OCI-LY1 (cell line): Measurements from ENCODE around the gene KDM4B.

Experiments
- H2AFZ ChIP-seq: fragments of 200-600 bp; sonication (generic), shearing (Covaris generic); 2 replicates; pipeline ENCODE4 v1.6.0; 2014; ENCODE audit warnings: antibody characterized with exemption, mild to moderate bottlenecking, low read length
- H3F3A ChIP-seq: fragments of 200-600 bp; sonication (generic), shearing (Covaris generic); 2 replicates; pipeline ENCODE4 v1.6.0; 2014; ENCODE audit warnings: mild to moderate bottlenecking, antibody characterized with exemption, low read length, moderate library complexity; ENCODE audit not compliant: insufficient read depth
- H3K27ac ChIP-seq: fragments of 200-600 bp; sonication (generic); 2 replicates; pipeline ENCODE4 v1.5.1; 2014; ENCODE audit warnings: low read length, mixed run types, mild to moderate bottlenecking, low read depth; ENCODE audit not compliant: poor library complexity, severe bottlenecking
- H3K27me3 ChIP-seq: fragments of 200-600 bp; sonication (generic); 2 replicates; pipeline ENCODE4 v1.6.0; 2014; ENCODE audit warnings: antibody characterized with exemption, mild to moderate bottlenecking, low read length, moderate library complexity; ENCODE audit not compliant: insufficient read depth
- H3K36me3 ChIP-seq: fragments of 200-600 bp; sonication (generic); 2 replicates; pipeline ENCODE4 v1.6.1; 2014; ENCODE audit warnings: mild to moderate bottlenecking, antibody characterized with exemption, low read length, moderate library complexity, mixed read lengths; ENCODE audit not compliant: insufficient read depth
- H3K4me1 ChIP-seq: fragments of 200-600 bp; sonication (generic); 2 replicates; pipeline ENCODE4 v1.5.1; 2014; ENCODE audit warnings: mild to moderate bottlenecking, low read length, moderate library complexity; ENCODE audit not compliant: insufficient read depth, severe bottlenecking
- H3K4me2 ChIP-seq: fragments of 200-600 bp; sonication (generic), shearing (Covaris generic); 2 replicates; pipeline ENCODE4 v1.6.1; 2014; ENCODE audit warnings: low read length
- H3K4me3 ChIP-seq: fragments of 200-600 bp; sonication (generic); 2 replicates; pipeline ENCODE4 v1.5.1; 2014; ENCODE audit warnings: low read length, low read depth, mild to moderate bottlenecking, mixed read lengths; ENCODE audit not compliant: poor library complexity, severe bottlenecking
- H3K79me2 ChIP-seq: fragments of 200-600 bp; shearing (Covaris generic); 2 replicates; pipeline ENCODE4 v1.6.1; 2016; ENCODE audit warnings: mixed run types, low read length, mixed read lengths; ENCODE audit not compliant: insufficient read depth
- H3K9ac ChIP-seq: fragments of 200-600 bp; sonication (generic), shearing (Covaris generic); 2 replicates; pipeline ENCODE4 v1.6.1; 2014; ENCODE audit warnings: mild to moderate bottlenecking, low read length, mixed read lengths
- H3K9me2 ChIP-seq: fragments of 200-600 bp; sonication (generic), shearing (Covaris generic); 2 replicates; pipeline ENCODE4 v1.6.1; 2014; ENCODE audit warnings: low read depth, mild to moderate bottlenecking, low read length, mixed read lengths
- H3K9me3 ChIP-seq: fragments of 200-600 bp; shearing (Covaris generic); 2 replicates; pipeline ENCODE4 v1.6.1; 2014; ENCODE audit warnings: low read length, mixed read lengths
- H4K20me1 ChIP-seq: fragments of 200-600 bp; sonication (generic), shearing (Covaris generic); 2 replicates; pipeline ENCODE4 v1.6.0; 2016; ENCODE audit warnings: mild to moderate bottlenecking, low read length; ENCODE audit not compliant: insufficient read depth
- CTCF ChIP-seq: fragments of 200-600 bp; sonication (generic), shearing (Covaris generic); IDR thresholded peaks from 2 replicates; pipeline ENCODE4 v1.5.1; 2017; ENCODE audit warnings: mild to moderate bottlenecking, antibody characterized with exemption, low read length, moderate library complexity, mixed read lengths
- EZH2 ChIP-seq: fragments of 200-600 bp; sonication (generic), shearing (Covaris generic); IDR thresholded peaks from 2 replicates; pipeline ENCODE4 v1.8.0; 2017; ENCODE audit warnings: borderline replicate concordance, mixed run types, mild to moderate bottlenecking, antibody characterized with exemption, low read length, moderate library complexity, mixed read lengths

Gene KDM4B

DNA sequence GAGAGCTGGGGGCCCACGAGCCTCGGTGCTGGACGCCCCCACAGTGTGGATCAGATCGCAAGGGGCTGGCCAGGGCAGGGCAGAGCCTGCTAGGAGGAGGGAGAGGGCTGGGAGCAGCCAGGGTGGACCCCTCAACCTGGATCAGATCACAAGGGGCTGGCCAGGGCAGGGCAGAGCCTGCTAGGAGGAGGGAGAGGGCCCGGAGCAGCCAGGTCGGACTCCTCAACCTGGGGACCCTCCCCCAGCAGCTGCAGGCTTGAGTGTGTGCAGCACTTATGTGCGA is 126.6 kb downstream of the KDM4B start:
- no peak overlapping the region for H3K27ac ChIP-seq
- H3K4me1 ChIP-seq, result no peaks in the 10 kb centered on the region
- H3K9ac ChIP-seq, result no peak overlapping the region

DNA sequence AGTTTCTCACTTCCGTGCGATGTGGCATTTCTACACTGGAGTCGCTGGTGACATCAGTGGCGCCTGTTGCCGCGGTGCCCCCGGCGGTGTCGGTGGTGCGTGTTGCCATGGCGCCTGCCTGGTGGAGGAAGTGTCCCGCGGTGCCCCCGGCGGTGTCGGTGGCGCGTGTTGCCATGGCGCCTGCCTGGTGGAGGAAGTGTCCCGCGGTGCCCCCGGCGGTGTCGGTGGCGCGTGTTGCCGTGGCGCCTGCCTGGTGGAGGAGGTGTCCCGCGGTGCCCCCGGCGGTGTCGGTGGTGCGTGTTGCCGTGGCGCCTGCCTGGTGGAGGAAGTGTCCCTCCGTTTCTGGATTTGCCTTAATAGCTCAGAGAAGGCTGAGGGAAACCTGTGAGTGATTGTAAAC is 127.6 kb downstream of the KDM4B start:
- H3K36me3 ChIP-seq, result peaks cover 29% of the 10 kb centered on the region
- no peaks in the 10 kb centered on the region for H3F3A ChIP-seq
- H3K9me3 ChIP-seq, result peaks cover 18% of the 10 kb centered on the region
- H3K4me3 ChIP-seq, result no peak overlapping the region
- H3K27me3 ChIP-seq, result no peaks in the 10 kb centered on the region
- TF ChIP-seq EZH2 (no peak), CTCF (no peak)
- H2AFZ ChIP-seq, result no peak overlapping the region
- H3K4me2 ChIP-seq, result no peak overlapping the region
- H3K4me1 ChIP-seq, result no peaks in the 10 kb centered on the region
- no peaks in the 10 kb centered on the region for H3K79me2 ChIP-seq
- no peak overlapping the region for H3K9ac ChIP-seq
- H3K9me2 ChIP-seq, result no peaks in the 10 kb centered on the region
- no peaks in the 10 kb centered on the region for H4K20me1 ChIP-seq
- H3K27ac ChIP-seq, result no peak overlapping the region

More for the DNA sequence above, 126.6 kb downstream of the KDM4B start:
- TF ChIP-seq CTCF (no peak), EZH2 (no peak)
- Histone ChIP-seq H3K4me3 (no peak overlapping the region), H3F3A (no peaks in the 10 kb centered on the region), H3K27me3 (no peaks in the 10 kb centered on the region), H3K4me2 (no peak overlapping the region), H3K9me2 (no peaks in the 10 kb centered on the region), H3K79me2 (no peaks in the 10 kb centered on the region), H3K36me3 (peaks cover 29% of the 10 kb centered on the region), H2AFZ (no peak overlapping the region), H3K9me3 (peaks cover 18% of the 10 kb centered on the region), H4K20me1 (no peaks in the 10 kb centered on the region)

DNA sequence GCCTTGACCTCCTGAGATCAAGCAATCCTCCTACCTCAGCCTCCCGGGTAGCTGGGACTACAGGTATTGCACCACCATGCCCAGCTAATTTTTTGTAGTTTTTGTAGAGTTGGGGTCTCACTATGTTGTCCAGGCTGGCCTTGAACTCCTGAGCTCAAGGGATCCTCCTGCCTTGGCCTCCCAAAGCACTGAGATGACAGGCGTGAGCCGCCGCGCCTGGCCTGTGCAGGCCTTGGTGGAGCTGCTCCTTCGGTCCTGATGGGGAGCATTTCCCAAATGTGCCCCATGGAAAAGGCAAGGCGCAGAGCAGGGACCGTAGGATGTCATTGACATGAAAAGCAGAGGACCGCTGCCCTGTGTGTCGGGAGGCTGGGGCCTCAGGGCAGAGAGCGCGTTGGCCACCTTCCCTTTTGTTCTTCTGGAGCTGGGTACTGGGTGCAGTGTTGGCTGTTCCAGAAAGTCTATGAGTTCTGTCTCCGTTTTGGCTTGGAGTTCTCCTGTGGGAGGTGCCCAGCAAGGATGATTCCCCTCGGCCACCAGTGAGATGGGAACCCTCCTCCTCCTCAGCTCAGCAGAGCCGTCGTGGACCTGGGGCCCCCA is 128.5 kb downstream of the KDM4B start:
- no peaks in the 10 kb centered on the region for H4K20me1 ChIP-seq
- H3K9me2 ChIP-seq, result no peaks in the 10 kb centered on the region
- H3K79me2 ChIP-seq, result no peaks in the 10 kb centered on the region
- no peak overlapping the region for H3K27ac ChIP-seq
- H3K4me3 ChIP-seq, result no peak overlapping the region
- H3F3A ChIP-seq, result no peaks in the 10 kb centered on the region
- H2AFZ ChIP-seq, result no peak overlapping the region
- TF ChIP-seq EZH2 (no peak), CTCF (no peak)
- no peak overlapping the region for H3K4me2 ChIP-seq
- H3K36me3 ChIP-seq, result peaks cover 29% of the 10 kb centered on the region
- H3K27me3 ChIP-seq, result no peaks in the 10 kb centered on the region
- peaks cover 18% of the 10 kb centered on the region for H3K9me3 ChIP-seq
- H3K9ac ChIP-seq, result no peak overlapping the region
- no peaks in the 10 kb centered on the region for H3K4me1 ChIP-seq
